Spleen (tissue), 7 donors: Measurements from ENCODE around the gene C9orf153.

Source experiments
- POLR2AphosphoS5 ChIP-seq, 3 donors: sonication (generic); formaldehyde crosslinking; IDR thresholded peaks; one replicate each; pipeline ENCODE4 v1.5.1; 2017; ENCODE audit warnings: antibody characterized with exemption in 3 of 3
- TF ChIP-seq, protein P1 (sequence below), 11 experiments: fragments of 200-600 bp in 7 of 11; fragments of 450-650 bp in 4 of 11; sonication (generic) in 4 of 11; IDR thresholded peaks in 8 of 11; conservative IDR thresholded peaks in 3 of 11; 1 replicate in 7 of 11; 2 replicates in 4 of 11; pipeline versions ENCODE4 v1.4.0 to v1.8.0; 2016 to 2021; ENCODE audit warnings: antibody characterized with exemption in 11 of 11, inconsistent platforms in 4 of 11, mild to moderate bottlenecking in 1 of 11
- donor health status: DM: no; HTN: no; CAD: no; lungs with moderate emphysema.
- donor health status: DM: no; HTN: no; CAD: no.
- donor health status: DM: no; HTN: no; CAD: no.

DNA sequence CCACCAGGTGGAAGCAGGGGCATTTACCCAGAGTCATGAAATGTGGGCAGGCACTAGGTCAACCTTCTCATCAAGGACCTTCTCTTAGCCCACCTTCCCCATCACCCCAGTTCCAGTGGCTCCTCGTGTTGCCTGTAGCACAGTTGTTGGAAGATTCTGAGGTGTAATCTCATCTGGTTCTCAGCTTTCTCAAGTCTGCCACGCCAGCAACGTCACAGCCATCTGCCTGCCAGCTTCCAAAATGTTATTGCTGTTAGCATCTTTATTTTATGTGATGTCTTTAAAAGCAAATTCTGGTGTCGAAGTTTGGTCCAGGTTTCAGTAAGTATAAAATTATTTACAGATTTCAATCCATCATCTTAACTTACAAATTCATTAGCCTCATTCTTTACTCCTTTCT lies 10.7 kb downstream of the C9orf153 start:
- TF ChIP-seq, protein P1, sequence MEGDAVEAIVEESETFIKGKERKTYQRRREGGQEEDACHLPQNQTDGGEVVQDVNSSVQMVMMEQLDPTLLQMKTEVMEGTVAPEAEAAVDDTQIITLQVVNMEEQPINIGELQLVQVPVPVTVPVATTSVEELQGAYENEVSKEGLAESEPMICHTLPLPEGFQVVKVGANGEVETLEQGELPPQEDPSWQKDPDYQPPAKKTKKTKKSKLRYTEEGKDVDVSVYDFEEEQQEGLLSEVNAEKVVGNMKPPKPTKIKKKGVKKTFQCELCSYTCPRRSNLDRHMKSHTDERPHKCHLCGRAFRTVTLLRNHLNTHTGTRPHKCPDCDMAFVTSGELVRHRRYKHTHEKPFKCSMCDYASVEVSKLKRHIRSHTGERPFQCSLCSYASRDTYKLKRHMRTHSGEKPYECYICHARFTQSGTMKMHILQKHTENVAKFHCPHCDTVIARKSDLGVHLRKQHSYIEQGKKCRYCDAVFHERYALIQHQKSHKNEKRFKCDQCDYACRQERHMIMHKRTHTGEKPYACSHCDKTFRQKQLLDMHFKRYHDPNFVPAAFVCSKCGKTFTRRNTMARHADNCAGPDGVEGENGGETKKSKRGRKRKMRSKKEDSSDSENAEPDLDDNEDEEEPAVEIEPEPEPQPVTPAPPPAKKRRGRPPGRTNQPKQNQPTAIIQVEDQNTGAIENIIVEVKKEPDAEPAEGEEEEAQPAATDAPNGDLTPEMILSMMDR (IDR thresholded peaks at IDR 0.05 in 8 of 11, conservative IDR thresholded peaks at IDR 0.05 in 3 of 11): no peak
- no peak for TF ChIP-seq POLR2AphosphoS5 (IDR thresholded peaks at IDR 0.05)
